HG02763 (cell line): ENCODE data around the gene KLRD1.
"Not testable (repeated sequence)": the region's sequence is repeated elsewhere in the genome, so short reads cannot be mapped to it uniquely, and the experiment has no call there.

Experiments
- ATAC-seq: cut with Tn5 transposase; IDR thresholded peaks from one replicate; pipeline ENCODE4 v1.9.1; 2021; ENCODE audit warnings: mild to moderate bottlenecking, moderate library complexity; ENCODE audit not compliant: unreplicated experiment

Gene KLRD1

DNA sequence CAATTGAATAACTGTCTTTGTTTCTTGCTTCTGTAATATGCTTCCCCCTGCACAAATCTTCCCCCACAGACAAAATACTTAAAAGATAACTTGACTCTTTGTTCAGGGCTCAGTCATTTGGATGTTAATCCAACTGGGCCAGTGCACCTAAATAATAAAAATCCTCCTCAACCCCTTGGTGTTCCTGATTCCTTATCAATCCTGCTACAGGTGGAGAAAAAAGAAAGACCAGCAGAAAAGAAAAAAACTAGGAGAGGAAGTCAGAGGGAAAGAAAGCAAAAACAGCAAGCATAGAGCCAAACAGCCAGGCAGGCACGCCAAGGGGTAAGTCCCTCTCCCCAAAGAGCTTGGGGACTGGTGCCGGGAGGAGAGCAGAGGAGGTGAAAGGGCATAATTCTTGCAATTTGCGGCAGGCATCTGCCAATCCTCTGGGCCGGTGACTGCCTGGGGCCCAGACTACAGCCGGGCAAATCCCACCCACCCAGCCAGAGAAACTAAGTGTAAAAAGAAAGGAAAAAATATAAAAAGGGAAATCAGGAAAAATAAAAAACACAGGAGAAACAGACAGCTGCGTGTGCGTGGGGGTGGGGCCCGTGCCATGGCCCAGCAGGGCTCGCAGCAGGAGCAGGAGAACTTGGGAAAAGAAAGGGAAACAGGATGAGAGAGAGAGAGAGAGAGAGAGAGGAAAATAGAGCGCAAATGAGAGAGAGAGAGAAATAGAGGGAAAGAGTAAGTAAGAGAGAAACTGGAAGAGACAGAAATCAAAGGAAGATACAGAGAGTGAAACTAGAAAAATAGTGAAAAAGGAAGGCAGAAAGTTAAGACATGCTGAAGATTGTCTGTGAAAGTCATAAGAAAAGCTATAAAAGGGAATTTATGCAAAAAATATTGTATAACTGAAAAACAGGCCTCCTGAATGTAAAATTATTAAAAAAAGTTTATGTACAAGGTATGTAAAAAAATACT is 60.8 kb downstream of the KLRD1 start:
- ATAC-seq, result no peak

- ATAC-seq, result no peak
Observed at GRCh38 chr12:10369557-10370415, 62.1 kb downstream of the KLRD1 start.

DNA sequence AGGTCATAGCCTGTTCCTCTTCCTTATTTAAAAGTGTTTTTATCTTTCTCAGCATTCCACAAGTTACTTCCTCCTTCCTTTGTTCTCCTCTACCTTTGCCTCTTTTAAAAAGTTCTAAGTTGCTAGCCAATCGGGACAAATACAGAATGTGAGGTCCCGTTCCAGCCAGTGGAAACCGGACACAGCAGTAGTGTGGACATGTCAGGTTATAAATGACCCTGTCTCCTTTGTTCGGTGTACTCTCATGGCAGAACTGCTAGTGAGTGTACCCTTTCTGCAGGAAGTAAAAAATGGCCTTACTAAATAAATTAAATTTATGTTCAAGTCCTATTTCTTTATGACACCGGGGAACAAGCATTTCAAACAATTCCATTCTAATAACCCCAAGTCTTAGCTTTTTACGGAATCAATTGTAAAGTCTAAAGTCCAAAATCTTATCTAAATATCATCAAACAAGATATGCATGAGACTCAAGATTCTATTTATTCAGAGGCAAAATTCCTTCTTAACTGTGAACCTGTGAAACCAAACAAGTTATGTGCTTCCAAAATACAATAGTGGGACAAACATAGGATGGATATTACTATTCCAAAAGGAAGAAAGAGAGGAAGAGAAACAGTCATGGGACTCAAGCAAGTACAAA is 64.3 kb downstream of the KLRD1 start:
- ATAC-seq, result not testable (repeated sequence)

GRCh38 chr12:10372559-10372958 is 64.9 kb downstream of the KLRD1 start:
- no peak for ATAC-seq

DNA sequence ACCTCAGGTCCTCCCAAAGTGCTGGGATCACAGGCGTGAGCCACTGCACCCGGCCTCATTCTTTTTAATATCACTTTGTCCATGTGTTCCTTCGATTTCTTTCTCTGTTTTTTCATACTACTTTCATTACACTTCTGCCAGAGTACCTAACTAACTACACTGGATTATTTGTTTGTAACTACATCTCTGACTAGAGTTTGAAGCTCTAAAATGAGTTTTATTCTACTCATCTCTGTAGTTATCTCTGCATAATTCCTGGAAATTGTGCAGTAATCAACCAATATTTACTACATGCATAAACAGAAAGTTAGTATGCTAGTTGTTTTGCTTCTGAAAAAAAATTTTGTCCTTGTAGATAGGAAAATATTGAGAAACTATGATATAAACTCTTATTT is 67.0 kb downstream of the KLRD1 start:
- no peak for ATAC-seq

DNA sequence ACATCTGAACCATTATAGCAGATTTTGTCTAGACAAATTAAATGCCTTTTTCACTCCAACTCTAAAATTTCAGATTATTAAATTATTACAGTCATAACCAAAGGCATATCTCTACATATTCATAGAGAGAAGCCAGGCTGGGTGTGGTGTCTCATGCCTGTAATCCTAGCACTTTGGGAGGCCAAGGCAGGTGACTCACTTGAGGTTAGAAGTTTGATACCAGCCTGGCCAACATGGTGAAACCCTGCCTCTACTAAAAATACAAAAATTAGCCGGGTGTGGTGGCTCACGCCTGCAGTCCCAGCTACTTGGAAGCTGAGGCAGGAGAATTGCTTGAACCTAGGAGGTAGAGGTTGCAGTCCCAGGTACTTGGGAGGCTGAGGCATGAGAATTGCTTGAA is 71.1 kb downstream of the KLRD1 start:
- ATAC-seq, result not testable (repeated sequence)
